ENCODE results near the gene MINDY4. TPM values are rescaled to one million over a fixed set of nuclear protein-coding genes. Genes with fewer than 3 reads are reported as not detected.

Gene MINDY4
- total and polyA plus RNA-seq, 2 of the 4 experiments (the other 2 are of a cell fraction) = 1.8 to 3.6 TPM

- in situ Hi-C loops (cut with MboI; ENCODE audit: low sequenced_read_pairs) = no loop called here
- Histone ChIP-seq H3K27ac (ENCODE audit: insufficient read depth, low read length) (no peak overlapping the region), H2AK9ac (replicated peaks; ENCODE audit: low read depth, low read length, poor library complexity) (no peak overlapping the region), H2BK120ac (ENCODE audit: low read depth, low read length) (no peak overlapping the region), H3K56ac (ENCODE audit: extremely low read depth, insufficient read depth, low read length) (no peak overlapping the region), H3K27me3 (ENCODE audit: control insufficient read depth, insufficient read depth, low read length) (no peaks in the 10 kb centered on the region), H4K91ac (ENCODE audit: insufficient read depth, low read depth, low read length) (no peak overlapping the region), H3K9ac (ENCODE audit: low read depth, low read length) (no peak overlapping the region), H2BK15ac (ENCODE audit: low read depth, low read length) (no peak overlapping the region), H2AFZ (replicated peaks; ENCODE audit: low read length, poor library complexity) (no peak overlapping the region), H2BK5ac (ENCODE audit: low read depth, low read length, poor library complexity, severe bottlenecking) (no peak overlapping the region), H3K4ac (ENCODE audit: low read depth, low read length) (no peak overlapping the region), H3K4me3 (ENCODE audit: insufficient read depth, low read depth, low read length) (no peak overlapping the region), H3K9me3 (ENCODE audit: control insufficient read depth, insufficient read depth, low read length) (peaks cover 3% of the 10 kb centered on the region; the same call in 1 of the 2 replicates), H2AK5ac (ENCODE audit: low read depth, low read length) (no peak overlapping the region), H3K14ac (replicated peaks; ENCODE audit: low read depth, low read length) (no peak overlapping the region), H3K9me1 (ENCODE audit: insufficient read depth, low read length) (no peaks in the 10 kb centered on the region; the same call in 1 of the 2 replicates), H3K79me1 (ENCODE audit: low read depth in 1 of 2, low read length in 2 of 2) (no peaks in the 10 kb centered on the region), H4K5ac (ENCODE audit: low read depth, low read length) (no peak overlapping the region), H4K8ac (ENCODE audit: low read depth in 2 of 2, low read length in 2 of 2) (no peak overlapping the region), H4K20me1 (ENCODE audit: insufficient read depth, low read length) (no peaks in the 10 kb centered on the region), H2BK20ac (ENCODE audit: low read depth, low read length) (no peak overlapping the region), H3K36me3 (ENCODE audit: control insufficient read depth, insufficient read depth, low read length) (no peaks in the 10 kb centered on the region), H3K23ac (ENCODE audit: low read depth, low read length) (no peak overlapping the region), H3K4me2 (ENCODE audit: low read depth, low read length) (no peak overlapping the region), H3K4me1 (ENCODE audit: control insufficient read depth, insufficient read depth, low read length) (no peaks in the 10 kb centered on the region), H3K18ac (ENCODE audit: low read depth, low read length) (no peak overlapping the region)
- ChIA-PET POLR2A (ENCODE audit: unreplicated experiment) (no interaction called here), CTCF (no interaction called here)
- TF ChIP-seq RCOR1 (IDR thresholded peaks at IDR 0.05; ENCODE audit: insufficient replicate concordance, low read length) (no peak), BHLHE40 (IDR thresholded peaks at IDR 0.05; ENCODE audit: low read depth, low read length) (no peak), MAZ (IDR thresholded peaks at IDR 0.05; ENCODE audit: borderline replicate concordance, low read depth, low read length) (no peak), POLR2A (IDR thresholded peaks at IDR 0.05; ENCODE audit: low read depth, low read length) (no peak), CEBPB (IDR thresholded peaks at IDR 0.05; ENCODE audit: low read depth, low read length) (no peak), RFX5 (IDR thresholded peaks at IDR 0.05; ENCODE audit: low read depth, low read length) (no peak), NFE2L2 (IDR thresholded peaks at IDR 0.05; ENCODE audit: low read depth, low read length) (no peak)
- dilution Hi-C loops (cut with HindIII; ENCODE audit: low sequenced_read_pairs, unreplicated experiment) = no loop called here
- DNase-seq (no peak), ATAC-seq (ENCODE audit: low read depth) (no peak)
- BruUV-seq (replicated peaks) = no TSS peak
- intact Hi-C loops (cut with micrococcal nuclease) = no loop called here
- 93% methylated on average over 2 of the region's 4 CpGs; no CpG with 5 or more reads in 1 of the 2 experiments for WGBS, 2 experiments (ENCODE audit: extremely low coverage in 2 of 2, insufficient read length in 1 of 2)
Measured at GRCh38 chr7:30837581-30837980, 66.4 kb downstream of the MINDY4 start.

Data from IMR-90 (cell line).